ENCODE data around the gene TRIM29. TPM values are rescaled to one million over a fixed set of nuclear protein-coding genes. Genes with fewer than 3 reads are reported as not detected.
A peak's percentile ranks its signal among the peaks of the same experiment; 100 is the strongest.

The TRIM29 gene, protein sequence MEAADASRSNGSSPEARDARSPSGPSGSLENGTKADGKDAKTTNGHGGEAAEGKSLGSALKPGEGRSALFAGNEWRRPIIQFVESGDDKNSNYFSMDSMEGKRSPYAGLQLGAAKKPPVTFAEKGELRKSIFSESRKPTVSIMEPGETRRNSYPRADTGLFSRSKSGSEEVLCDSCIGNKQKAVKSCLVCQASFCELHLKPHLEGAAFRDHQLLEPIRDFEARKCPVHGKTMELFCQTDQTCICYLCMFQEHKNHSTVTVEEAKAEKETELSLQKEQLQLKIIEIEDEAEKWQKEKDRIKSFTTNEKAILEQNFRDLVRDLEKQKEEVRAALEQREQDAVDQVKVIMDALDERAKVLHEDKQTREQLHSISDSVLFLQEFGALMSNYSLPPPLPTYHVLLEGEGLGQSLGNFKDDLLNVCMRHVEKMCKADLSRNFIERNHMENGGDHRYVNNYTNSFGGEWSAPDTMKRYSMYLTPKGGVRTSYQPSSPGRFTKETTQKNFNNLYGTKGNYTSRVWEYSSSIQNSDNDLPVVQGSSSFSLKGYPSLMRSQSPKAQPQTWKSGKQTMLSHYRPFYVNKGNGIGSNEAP
- total RNA-seq (2022) (4.3 TPM in 2 replicates), Bru-seq, nascent RNA (percentile 22 among the genes with signal in this experiment), BruChase-seq, experiment 1, labeled RNA remaining after a 2-hour chase (percentile 20 among the genes with signal in this experiment), BruChase-seq, experiment 2, labeled RNA remaining after a 6-hour chase (percentile 29 among the genes with signal in this experiment)
- long read RNA-seq, partial matches to known transcripts, result 1 of 3 reads
- long read RNA-seq, other reads (novel, unspliced or antisense), result 1 of 3 reads

DNA sequence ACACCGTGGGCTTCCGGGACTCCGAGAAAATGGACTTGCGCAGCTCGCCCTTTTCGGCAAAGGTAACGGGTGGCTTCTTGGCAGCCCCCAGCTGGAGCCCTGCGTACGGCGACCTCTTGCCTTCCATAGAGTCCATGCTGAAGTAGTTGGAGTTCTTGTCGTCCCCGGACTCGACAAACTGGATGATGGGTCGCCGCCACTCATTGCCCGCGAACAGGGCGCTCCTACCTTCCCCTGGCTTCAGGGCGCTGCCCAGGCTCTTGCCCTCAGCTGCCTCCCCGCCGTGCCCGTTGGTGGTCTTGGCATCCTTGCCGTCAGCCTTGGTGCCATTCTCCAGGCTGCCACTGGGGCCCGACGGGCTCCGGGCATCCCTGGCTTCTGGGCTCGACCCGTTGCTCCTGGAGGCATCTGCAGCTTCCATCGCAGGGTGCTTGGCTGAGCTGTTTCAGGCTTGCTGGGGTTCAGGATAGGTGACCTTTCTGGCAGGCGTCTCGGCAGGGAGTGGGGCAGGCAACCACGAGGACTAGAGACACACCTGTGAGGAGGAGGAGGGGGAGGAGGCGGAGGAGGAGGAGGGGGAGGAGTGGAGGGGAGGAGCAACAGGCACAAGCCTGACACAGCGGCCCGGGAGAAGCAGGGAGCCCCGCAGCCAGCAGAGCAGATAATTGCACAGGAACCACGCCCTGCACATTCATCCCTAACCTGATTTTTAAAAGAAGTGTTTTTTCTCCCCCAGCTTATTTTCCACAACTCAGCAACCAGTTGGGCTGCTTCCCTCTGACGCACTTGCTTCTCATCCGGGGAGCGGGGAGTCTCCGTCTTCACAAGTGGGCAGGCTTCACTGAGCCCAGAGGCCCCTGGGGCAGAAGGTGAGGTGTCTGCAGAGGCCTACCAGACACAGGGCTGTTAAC lies at the start of gene TRIM29:
Gene TRIM29 (minus strand): TSS at position 503 of the 911 bp plus-strand sequence. CDS start 82 bp downstream, at position 421.
- H3K4me3 ChIP-seq (ENCODE audit: low read depth, low read length), result no peak within 1 kb of the TSS
- H3K4me1 ChIP-seq, result no peaks in the 10 kb centered on the region
- Mint-ChIP-seq H3K9me3 (ENCODE audit: unreplicated experiment) (no peaks in the 10 kb centered on the region), H3K4me3 (ENCODE audit: unreplicated experiment) (no peak within 1 kb of the TSS), H3K27ac (ENCODE audit: unreplicated experiment) (no peak within 1 kb of the TSS), H3K4me1 (ENCODE audit: low read depth, unreplicated experiment) (no peaks in the 10 kb centered on the region), H3K36me3 (ENCODE audit: insufficient read depth, unreplicated experiment) (no peaks in the 10 kb centered on the region), H3K27me3 (ENCODE audit: insufficient read depth, unreplicated experiment) (peaks cover 6% of the 10 kb centered on the region)
- CTCF ChIA-PET, result interaction anchor here (0.5 to 1.2 kb wide), 2 partner anchors 31 to 619 kb away, joined by 3 to 5 read pairs; no protein-coding TSS in a partner anchor
- no peaks in the 10 kb centered on the region for H3K27me3 ChIP-seq (replicated peaks; ENCODE audit: control insufficient read depth, insufficient read depth, low read length)
- intact Hi-C loops (cut with micrococcal nuclease; ENCODE audit: unreplicated experiment), result no loop called here
- POLR2A ChIA-PET, result no interaction called here
- no peaks in the 10 kb centered on the region for H3K36me3 ChIP-seq (ENCODE audit: control insufficient read depth, insufficient read depth, low read length)
- no peaks in the 10 kb centered on the region for H3K9me3 ChIP-seq
- TF ChIP-seq, protein P1, sequence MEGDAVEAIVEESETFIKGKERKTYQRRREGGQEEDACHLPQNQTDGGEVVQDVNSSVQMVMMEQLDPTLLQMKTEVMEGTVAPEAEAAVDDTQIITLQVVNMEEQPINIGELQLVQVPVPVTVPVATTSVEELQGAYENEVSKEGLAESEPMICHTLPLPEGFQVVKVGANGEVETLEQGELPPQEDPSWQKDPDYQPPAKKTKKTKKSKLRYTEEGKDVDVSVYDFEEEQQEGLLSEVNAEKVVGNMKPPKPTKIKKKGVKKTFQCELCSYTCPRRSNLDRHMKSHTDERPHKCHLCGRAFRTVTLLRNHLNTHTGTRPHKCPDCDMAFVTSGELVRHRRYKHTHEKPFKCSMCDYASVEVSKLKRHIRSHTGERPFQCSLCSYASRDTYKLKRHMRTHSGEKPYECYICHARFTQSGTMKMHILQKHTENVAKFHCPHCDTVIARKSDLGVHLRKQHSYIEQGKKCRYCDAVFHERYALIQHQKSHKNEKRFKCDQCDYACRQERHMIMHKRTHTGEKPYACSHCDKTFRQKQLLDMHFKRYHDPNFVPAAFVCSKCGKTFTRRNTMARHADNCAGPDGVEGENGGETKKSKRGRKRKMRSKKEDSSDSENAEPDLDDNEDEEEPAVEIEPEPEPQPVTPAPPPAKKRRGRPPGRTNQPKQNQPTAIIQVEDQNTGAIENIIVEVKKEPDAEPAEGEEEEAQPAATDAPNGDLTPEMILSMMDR (IDR thresholded peaks at IDR 0.05; ENCODE audit: insufficient read depth in 1 of 2, low read depth in 1 of 2, low read length in 1 of 2, severe bottlenecking in 1 of 2, unreplicated experiment in 1 of 2), result no peak
- BruUV-seq (replicated peaks), result TSS peak; percentile 66
- peak in 1 of 2 experiments; percentile 72 for DNase-seq

DNA sequence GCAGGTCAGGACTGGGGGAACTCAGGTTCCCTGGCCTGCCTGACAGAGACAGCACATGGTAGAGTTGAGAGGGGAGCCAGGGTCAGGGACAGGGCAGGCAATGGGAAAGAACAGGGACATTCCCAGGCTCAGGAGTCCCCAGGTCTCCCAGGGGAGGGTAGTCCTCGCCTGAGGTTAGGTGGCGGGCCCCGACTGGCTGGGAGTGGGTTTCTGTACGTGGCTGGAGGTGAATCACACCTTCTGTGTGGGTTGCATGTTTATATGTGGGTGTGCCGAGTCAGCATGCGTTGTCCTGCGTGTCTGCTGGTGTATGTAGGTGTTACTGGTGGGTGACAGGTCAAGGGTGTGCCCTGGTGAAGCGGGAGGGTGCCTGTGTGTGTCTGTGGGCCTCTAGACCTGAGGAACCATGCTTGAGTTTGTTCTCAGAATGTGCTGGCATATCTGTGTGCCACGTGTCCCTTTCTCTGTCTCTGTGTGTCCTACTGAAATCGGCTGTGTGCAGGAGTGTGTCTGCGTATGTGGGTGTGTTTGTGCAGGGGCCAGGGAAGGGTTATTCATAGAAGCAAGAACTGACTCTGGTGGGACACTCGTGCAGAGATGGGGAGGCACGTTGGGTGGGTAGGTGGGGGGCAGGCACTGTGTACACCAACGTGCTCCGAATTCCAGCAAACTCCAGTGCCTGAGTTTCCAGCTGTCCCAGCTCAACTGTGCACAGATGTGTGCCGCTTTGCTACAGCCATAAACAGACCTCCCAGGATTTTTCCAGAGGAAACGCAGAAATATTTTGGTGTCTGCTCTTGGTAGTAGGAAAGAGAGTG lies 49.1 kb upstream of the TRIM29 start:
- intact Hi-C loops (cut with micrococcal nuclease; ENCODE audit: unreplicated experiment), result no loop called here
- Histone ChIP-seq H3K4me1 (peaks cover 72% of the 10 kb centered on the region), H3K36me3 (ENCODE audit: control insufficient read depth, insufficient read depth, low read length) (no peaks in the 10 kb centered on the region), H3K9me3 (peaks cover 8% of the 10 kb centered on the region), H3K27me3 (replicated peaks; ENCODE audit: control insufficient read depth, insufficient read depth, low read length) (no peaks in the 10 kb centered on the region), H3K4me3 (ENCODE audit: low read depth, low read length) (no peak overlapping the region)
- Mint-ChIP-seq H3K27ac (ENCODE audit: unreplicated experiment) (peak overlapping the region; percentile 84), H3K4me3 (ENCODE audit: unreplicated experiment) (no peak overlapping the region), H3K36me3 (ENCODE audit: insufficient read depth, unreplicated experiment) (no peaks in the 10 kb centered on the region), H3K9me3 (ENCODE audit: unreplicated experiment) (no peaks in the 10 kb centered on the region), H3K27me3 (ENCODE audit: insufficient read depth, unreplicated experiment) (no peaks in the 10 kb centered on the region), H3K4me1 (ENCODE audit: low read depth, unreplicated experiment) (peaks cover 44% of the 10 kb centered on the region)
- ChIA-PET POLR2A (no interaction called here), CTCF (no interaction called here)
- TF ChIP-seq, protein P1 (IDR thresholded peaks at IDR 0.05; ENCODE audit: insufficient read depth in 1 of 2, low read depth in 1 of 2, low read length in 1 of 2, severe bottlenecking in 1 of 2, unreplicated experiment in 1 of 2), result no peak
- no TSS peak for BruUV-seq (replicated peaks)
- peak in 1 of 2 experiments; percentile 36 for DNase-seq

Data from Caco-2 (cell line).